Liver (tissue), 2 donors: ENCODE measurements around the gene ZKSCAN5.

ENCODE experiments used
- JUND ChIP-seq, 2 donors: IDR thresholded peaks; 2 replicates each; pipeline ENCODE4 v1.6.1; 2016; ENCODE audit warnings: antibody characterized with exemption in 2 of 2
- YY1 ChIP-seq: IDR thresholded peaks from 2 replicates; pipeline ENCODE4 v1.6.1; 2016; ENCODE audit warnings: antibody characterized with exemption, mild to moderate bottlenecking
- donor health status: healthy.

DNA sequence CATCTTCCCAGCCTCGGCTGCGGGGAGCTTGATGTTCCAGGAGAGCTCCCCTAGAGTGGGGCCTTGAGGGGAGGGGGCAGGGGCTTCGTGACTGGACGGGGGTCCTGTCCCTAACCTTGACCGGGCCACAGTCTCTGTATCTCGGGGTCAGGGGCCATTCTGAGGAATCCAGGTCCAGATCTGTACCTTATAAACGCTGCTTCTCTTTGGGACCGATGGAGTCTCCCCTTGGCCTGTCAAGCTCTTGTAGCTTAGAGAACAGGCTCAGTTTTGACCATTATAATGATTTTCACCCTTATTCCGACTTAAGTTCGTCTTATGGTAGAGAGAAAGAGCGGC, 831 bp downstream of the ZKSCAN5 start:
- TF ChIP-seq JUND (IDR thresholded peaks at IDR 0.05) (no peak), YY1 (no peak)
